Progenitor cell of endocrine pancreas (in vitro differentiated cells): ENCODE data around the gene CPNE2. TPM values are rescaled to one million over a fixed set of nuclear protein-coding genes. Genes with fewer than 3 reads are reported as not detected.
A peak's percentile ranks its signal among the peaks of the same experiment; 100 is the strongest.

Experiments
- DNase-seq: peaks from one replicate; pipeline ENCODE4 v3.0.0; 2021; ENCODE audit warnings: low spot score; ENCODE audit not compliant: unreplicated experiment
- H3K27ac Mint-ChIP-seq: 2 replicates; pipeline ENCODE4 v1.8.0; 2021; ENCODE audit warnings: mild to moderate bottlenecking, moderate library complexity, mixed read lengths
- H3K27me3 Mint-ChIP-seq: 2 replicates; pipeline ENCODE4 v1.8.0; 2021; ENCODE audit warnings: mixed read lengths
- H3K36me3 Mint-ChIP-seq: 2 replicates; pipeline ENCODE4 v1.8.0; 2022; ENCODE audit warnings: mixed read lengths; ENCODE audit not compliant: insufficient read depth
- H3K4me1 Mint-ChIP-seq: 2 replicates; pipeline ENCODE4 v1.8.0; 2021; ENCODE audit warnings: low read depth, mixed read lengths
- H3K4me3 Mint-ChIP-seq: 2 replicates; pipeline ENCODE4 v1.8.0; 2021; ENCODE audit warnings: low read depth, mild to moderate bottlenecking, moderate library complexity, mixed read lengths
- H3K9me3 Mint-ChIP-seq: 2 replicates; pipeline ENCODE4 v1.8.0; 2021; ENCODE audit warnings: low read depth, mixed read lengths
- total RNA-seq: library from RNA; stranded (reverse); gene quantifications from 2 replicates; pipeline ENCODE4 v1.2.1, GENCODE V29; 2021
- TF ChIP-seq, protein P1 (sequence below): fragments of 200-600 bp; sonication (generic); IDR thresholded peaks from one replicate; pipeline ENCODE4 v1.5.0; 2021; ENCODE audit warnings: antibody characterized with exemption, mild to moderate bottlenecking; ENCODE audit not compliant: unreplicated experiment

CPNE2 gene
- total RNA-seq, 1 donor from 2014 or later = 6.7 TPM

DNA sequence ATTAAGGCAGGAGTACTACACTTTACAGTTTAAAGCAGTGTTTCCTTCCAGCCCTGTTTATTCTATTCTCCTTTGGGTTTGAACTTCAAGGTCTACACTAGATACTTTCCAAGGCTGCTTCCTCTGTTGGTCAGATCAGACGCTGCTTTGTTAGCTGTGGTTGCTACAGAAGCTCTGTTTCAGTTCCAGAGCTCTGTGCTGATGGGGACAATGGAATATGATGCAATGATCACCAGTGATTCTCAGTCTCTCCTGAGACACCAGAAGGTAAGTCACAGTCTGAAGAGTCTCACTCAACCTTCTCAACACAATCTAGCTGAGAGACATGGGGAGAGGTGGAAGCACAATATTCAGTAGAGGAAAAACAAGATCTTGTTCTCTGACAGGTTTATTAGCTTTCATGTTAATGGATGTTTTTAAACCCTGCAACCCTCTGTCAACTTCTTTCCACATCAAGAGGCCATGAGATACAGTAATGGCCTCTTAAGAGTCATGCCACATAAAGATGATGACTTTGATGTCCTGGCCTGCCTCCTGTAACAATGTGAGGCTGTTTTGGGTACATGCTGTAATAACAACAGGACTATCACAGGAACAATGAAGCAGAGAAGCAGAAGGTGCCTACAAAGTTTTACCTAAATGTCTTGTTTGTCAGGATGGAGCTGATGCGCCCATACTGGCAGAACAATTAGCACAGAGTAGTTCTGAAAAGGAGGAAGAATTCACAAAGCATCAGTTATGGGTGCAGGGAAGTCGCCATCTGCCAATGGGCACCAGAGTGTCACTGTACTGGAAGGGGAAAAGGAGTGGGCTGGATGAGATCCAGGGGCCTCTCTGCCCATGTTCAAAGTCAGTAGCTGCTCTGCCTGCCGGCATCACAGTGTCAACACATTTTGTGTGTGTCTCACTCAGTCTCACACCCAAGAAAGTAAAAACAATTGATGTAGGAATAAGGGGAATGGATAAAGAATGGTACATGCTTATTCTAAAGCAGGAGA lies 60.0 kb downstream of the CPNE2 start:
- Mint-ChIP-seq H3K4me3 (no peak overlapping the region), H3K27me3 (no peaks in the 10 kb centered on the region), H3K4me1 (peaks cover 11% of the 10 kb centered on the region), H3K9me3 (no peaks in the 10 kb centered on the region), H3K36me3 (peaks cover 28% of the 10 kb centered on the region), H3K27ac (no peak overlapping the region)
- no peak for DNase-seq
- TF ChIP-seq, protein P1, sequence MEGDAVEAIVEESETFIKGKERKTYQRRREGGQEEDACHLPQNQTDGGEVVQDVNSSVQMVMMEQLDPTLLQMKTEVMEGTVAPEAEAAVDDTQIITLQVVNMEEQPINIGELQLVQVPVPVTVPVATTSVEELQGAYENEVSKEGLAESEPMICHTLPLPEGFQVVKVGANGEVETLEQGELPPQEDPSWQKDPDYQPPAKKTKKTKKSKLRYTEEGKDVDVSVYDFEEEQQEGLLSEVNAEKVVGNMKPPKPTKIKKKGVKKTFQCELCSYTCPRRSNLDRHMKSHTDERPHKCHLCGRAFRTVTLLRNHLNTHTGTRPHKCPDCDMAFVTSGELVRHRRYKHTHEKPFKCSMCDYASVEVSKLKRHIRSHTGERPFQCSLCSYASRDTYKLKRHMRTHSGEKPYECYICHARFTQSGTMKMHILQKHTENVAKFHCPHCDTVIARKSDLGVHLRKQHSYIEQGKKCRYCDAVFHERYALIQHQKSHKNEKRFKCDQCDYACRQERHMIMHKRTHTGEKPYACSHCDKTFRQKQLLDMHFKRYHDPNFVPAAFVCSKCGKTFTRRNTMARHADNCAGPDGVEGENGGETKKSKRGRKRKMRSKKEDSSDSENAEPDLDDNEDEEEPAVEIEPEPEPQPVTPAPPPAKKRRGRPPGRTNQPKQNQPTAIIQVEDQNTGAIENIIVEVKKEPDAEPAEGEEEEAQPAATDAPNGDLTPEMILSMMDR = no peak

DNA sequence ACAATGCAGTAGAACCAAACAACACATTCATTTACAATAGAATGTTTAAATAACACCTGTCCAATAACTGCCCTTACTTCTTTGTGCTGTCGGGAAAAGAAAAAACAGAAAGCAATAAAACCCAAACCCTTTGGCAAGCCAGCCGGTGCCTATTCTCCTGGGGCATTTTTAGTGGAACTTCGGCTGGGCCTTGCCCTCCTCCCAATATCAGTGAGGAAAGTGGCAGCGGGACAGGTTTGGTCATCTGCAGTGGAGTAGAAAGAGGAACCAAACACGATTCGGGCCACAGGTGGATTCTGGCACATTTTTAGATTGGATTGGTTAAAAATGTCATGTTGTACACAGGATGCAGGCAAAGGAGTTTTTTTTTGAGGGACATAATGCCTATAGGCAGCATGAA lies 61.5 kb downstream of the CPNE2 start:
- Mint-ChIP-seq H3K27ac (no peak overlapping the region), H3K27me3 (no peaks in the 10 kb centered on the region), H3K9me3 (no peaks in the 10 kb centered on the region), H3K4me1 (peaks cover 11% of the 10 kb centered on the region), H3K36me3 (peaks cover 31% of the 10 kb centered on the region), H3K4me3 (no peak overlapping the region)
- DNase-seq = no peak
- TF ChIP-seq, protein P1 = no peak

DNA sequence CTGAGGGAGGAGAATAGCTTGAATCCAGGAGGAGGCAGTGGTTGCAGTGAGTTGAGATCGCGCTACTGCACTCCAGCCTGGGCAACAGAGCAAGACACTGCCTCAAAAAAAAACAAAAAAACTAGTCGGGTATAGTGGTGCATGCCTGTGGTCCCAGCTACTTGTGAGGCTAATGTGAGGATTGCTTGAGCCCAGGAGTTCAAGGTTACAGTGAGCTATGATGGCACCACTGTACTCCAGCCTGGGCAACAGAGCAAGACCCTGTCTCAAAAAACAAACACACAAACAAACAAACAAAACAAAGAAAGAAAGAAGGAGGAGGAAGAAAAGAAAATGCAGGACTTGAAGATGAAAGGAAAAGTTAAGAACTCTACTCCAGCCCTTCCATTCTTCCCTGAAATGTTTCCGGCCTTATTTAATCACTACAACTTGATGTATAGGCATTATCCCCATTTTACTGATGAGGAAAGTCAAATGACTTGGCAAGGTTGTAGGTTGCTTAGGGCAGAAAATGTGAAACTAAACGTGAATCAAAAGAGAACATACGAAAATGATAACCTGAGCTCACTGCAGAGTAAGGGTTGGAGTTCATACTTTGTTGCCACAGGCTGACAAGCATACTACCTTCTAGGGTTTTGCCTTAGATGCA lies 63.4 kb downstream of the CPNE2 start:
- peaks cover 40% of the 10 kb centered on the region for H3K36me3 Mint-ChIP-seq
- H3K27me3 Mint-ChIP-seq = no peaks in the 10 kb centered on the region
- DNase-seq = no peak
- no peaks in the 10 kb centered on the region for H3K9me3 Mint-ChIP-seq
- peak overlapping the region; percentile 64 for H3K27ac Mint-ChIP-seq
- TF ChIP-seq, protein P1 = no peak
- H3K4me3 Mint-ChIP-seq = no peak overlapping the region
- peaks cover 11% of the 10 kb centered on the region for H3K4me1 Mint-ChIP-seq

DNA sequence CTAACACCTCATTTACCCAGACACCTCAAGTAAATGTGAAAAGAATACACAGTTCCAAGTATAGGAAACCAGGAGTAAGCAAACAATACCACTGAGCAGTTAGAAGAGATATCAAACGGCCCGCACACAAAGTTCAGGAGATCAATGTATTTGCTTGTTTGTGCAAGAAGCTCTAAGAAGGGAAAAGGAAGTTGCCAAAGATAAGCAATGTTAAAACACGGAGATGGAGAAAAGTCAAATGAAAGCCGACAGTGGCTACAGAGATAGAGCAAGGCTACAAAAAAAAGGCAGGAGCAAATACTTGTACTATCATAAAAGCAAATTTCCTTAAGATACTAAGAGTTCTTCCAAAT lies 63.9 kb downstream of the CPNE2 start:
- no peak for DNase-seq
- H3K4me3 Mint-ChIP-seq = no peak overlapping the region
- TF ChIP-seq, protein P1 = no peak
- H3K27ac Mint-ChIP-seq = no peak overlapping the region
- H3K27me3 Mint-ChIP-seq = no peaks in the 10 kb centered on the region
- peaks cover 11% of the 10 kb centered on the region for H3K4me1 Mint-ChIP-seq
- no peaks in the 10 kb centered on the region for H3K9me3 Mint-ChIP-seq
- H3K36me3 Mint-ChIP-seq = peaks cover 43% of the 10 kb centered on the region

DNA sequence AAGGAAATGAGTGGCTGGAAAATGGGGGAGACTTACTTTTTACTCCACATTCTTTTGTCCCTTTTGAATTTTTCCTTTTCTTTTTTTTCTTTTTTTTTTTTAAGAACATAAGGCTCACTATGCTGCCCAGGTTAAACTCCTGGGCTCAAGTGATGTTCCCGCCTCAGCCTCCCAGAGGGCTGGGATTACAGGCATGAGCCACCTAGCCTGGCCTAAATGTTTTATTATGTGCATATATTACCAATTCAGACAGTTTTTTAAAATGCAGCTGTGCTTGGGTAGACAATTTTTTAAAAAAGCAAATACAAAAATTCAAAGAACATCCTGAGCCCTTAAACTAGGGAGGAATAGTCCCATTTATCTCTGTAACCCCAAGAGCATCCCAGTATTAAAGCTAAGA lies 65.2 kb downstream of the CPNE2 start:
- no peak overlapping the region for H3K4me3 Mint-ChIP-seq
- H3K27ac Mint-ChIP-seq = no peak overlapping the region
- H3K36me3 Mint-ChIP-seq = peaks cover 41% of the 10 kb centered on the region
- no peaks in the 10 kb centered on the region for H3K9me3 Mint-ChIP-seq
- TF ChIP-seq, protein P1 = no peak
- no peak for DNase-seq
- H3K27me3 Mint-ChIP-seq = no peaks in the 10 kb centered on the region
- H3K4me1 Mint-ChIP-seq = peaks cover 11% of the 10 kb centered on the region
